Fibroblast of skin of abdomen (primary cell): Measurements from ENCODE around the gene SLC4A4.

Experiments used
- DNase-seq: peaks from one replicate; pipeline ENCODE4 v3.0.0-alpha.2; 2013

The SLC4A4 gene

GRCh38 chr4:71545168-71545567 is 206.3 kb downstream of the SLC4A4 start:
- DNase-seq = peak; percentile 68

GRCh38 chr4:71549516-71550160 is 210.8 kb downstream of the SLC4A4 start:
- no peak for DNase-seq

- DNase-seq = peak; percentile 52
These were observed 211.7 kb downstream of the SLC4A4 start for GRCh38 chr4:71550220-71551165.

- peak; percentile 49 for DNase-seq
These were observed 214.8 kb downstream of the SLC4A4 start for GRCh38 chr4:71553605-71554004.

- no peak for DNase-seq
These were observed 215.2 kb downstream of the SLC4A4 start for GRCh38 chr4:71554025-71554424.

- no peak for DNase-seq
These were observed 219.4 kb downstream of the SLC4A4 start for GRCh38 chr4:71558248-71558647.

GRCh38 chr4:71559957-71560571 is 221.2 kb downstream of the SLC4A4 start:
- peak; percentile 39 for DNase-seq

- DNase-seq = no peak
These were observed 226.0 kb downstream of the SLC4A4 start for GRCh38 chr4:71564775-71565174.

GRCh38 chr4:71566856-71567255 is 228.0 kb downstream of the SLC4A4 start:
- no peak for DNase-seq

- no peak for DNase-seq
These were observed 229.3 kb downstream of the SLC4A4 start for GRCh38 chr4:71568131-71568530.

- no peak for DNase-seq
These were observed 231.7 kb downstream of the SLC4A4 start for GRCh38 chr4:71570492-71570891.

GRCh38 chr4:71571346-71571745 is 232.5 kb downstream of the SLC4A4 start:
- DNase-seq = no peak

GRCh38 chr4:71583971-71584370 is 245.2 kb downstream of the SLC4A4 start:
- DNase-seq = no peak

- DNase-seq = no peak
These were observed 245.8 kb downstream of the SLC4A4 start for GRCh38 chr4:71584585-71584984.

- DNase-seq = no peak
These were observed 247.4 kb downstream of the SLC4A4 start for GRCh38 chr4:71586087-71586763.

- no peak for DNase-seq
These were observed 249.2 kb downstream of the SLC4A4 start for GRCh38 chr4:71587995-71588394.

GRCh38 chr4:71592793-71593192 is 254.0 kb downstream of the SLC4A4 start:
- DNase-seq = no peak

GRCh38 chr4:71593311-71593710 is 254.5 kb downstream of the SLC4A4 start:
- no peak for DNase-seq

GRCh38 chr4:71595576-71596108 is 256.8 kb downstream of the SLC4A4 start:
- no peak for DNase-seq

- DNase-seq = no peak
These were observed 260.8 kb downstream of the SLC4A4 start for GRCh38 chr4:71599578-71599977.

GRCh38 chr4:71602289-71602900 is 263.6 kb downstream of the SLC4A4 start:
- peak; percentile 27 for DNase-seq

- no peak for DNase-seq
These were observed 266.0 kb downstream of the SLC4A4 start for GRCh38 chr4:71604785-71605184.
